ENCODE measurements around the gene AAGAB. TPM values are rescaled to one million over a fixed set of nuclear protein-coding genes. Genes with fewer than 3 reads are reported as not detected.

AAGAB gene
- total and polyA plus RNA-seq, 2 donors (not counting 1 experiment from before 2014, with no cell fraction given), result 55.8 to 62.5 TPM

- peaks cover 57% of the 10 kb centered on the region for H3K4me1 ChIP-seq (ENCODE audit: control insufficient read depth, extremely low read depth, insufficient read depth, low read length)
- no peak overlapping the region for H3K4me3 ChIP-seq (replicated peaks in 1 of 4; ENCODE audit: control extremely low read depth in 1 of 4, insufficient read depth in 1 of 4, low read depth in 3 of 4, low read length in 4 of 4)
- H3K4me2 ChIP-seq (ENCODE audit: extremely low read depth, insufficient read depth, low read length), result no peak overlapping the region
- peaks cover 56% of the 10 kb centered on the region for H3K36me3 ChIP-seq (ENCODE audit: control insufficient read depth, insufficient read depth, low read length)
- H3K9me3 ChIP-seq (ENCODE audit: control insufficient read depth, insufficient read depth, low read depth, low read length), result no peaks in the 10 kb centered on the region
- H4K20me1 ChIP-seq (ENCODE audit: control insufficient read depth, extremely low read depth, insufficient read depth, low read length), result no peaks in the 10 kb centered on the region
- H3K79me2 ChIP-seq (ENCODE audit: control insufficient read depth, insufficient read depth, low read length), result peaks cover 20% of the 10 kb centered on the region
- peak overlapping the region; percentile 44 for H3K27ac ChIP-seq (ENCODE audit: insufficient read depth, low read length)
- H2AFZ ChIP-seq (ENCODE audit: low read length), result no peak overlapping the region
- TF ChIP-seq CTCF (conservative IDR thresholded peaks at IDR 0.05 in 1 of 2, IDR thresholded peaks at IDR 0.05 in 1 of 2; ENCODE audit: low read depth in 1 of 2, low read length in 2 of 2) (no peak), EZH2 (IDR thresholded peaks at IDR 0.05; ENCODE audit: low read length, missing control alignments) (no peak)
- no peak for DNase-seq (ENCODE audit: low read depth in 2 of 2)
- no peaks in the 10 kb centered on the region for H3K27me3 ChIP-seq (ENCODE audit: control insufficient read depth, insufficient read depth, low read length)
- H3K9ac ChIP-seq (ENCODE audit: insufficient read depth, low read length), result no peak overlapping the region
Observed at GRCh38 chr15:67187351-67187854, 67.1 kb downstream of the AAGAB start.

GRCh38 chr15:67186688-67187087 lies 67.8 kb downstream of the AAGAB start:
- H4K20me1 ChIP-seq (ENCODE audit: control insufficient read depth, extremely low read depth, insufficient read depth, low read length), result no peaks in the 10 kb centered on the region
- no peaks in the 10 kb centered on the region for H3K9me3 ChIP-seq (ENCODE audit: control insufficient read depth, insufficient read depth, low read depth, low read length)
- no peak overlapping the region for H3K9ac ChIP-seq (ENCODE audit: insufficient read depth, low read length)
- H3K4me1 ChIP-seq (ENCODE audit: control insufficient read depth, extremely low read depth, insufficient read depth, low read length), result peaks cover 58% of the 10 kb centered on the region
- H3K4me3 ChIP-seq (replicated peaks in 1 of 4; ENCODE audit: control extremely low read depth in 1 of 4, insufficient read depth in 1 of 4, low read depth in 3 of 4, low read length in 4 of 4), result no peak overlapping the region
- peaks cover 23% of the 10 kb centered on the region for H3K79me2 ChIP-seq (ENCODE audit: control insufficient read depth, insufficient read depth, low read length)
- no peak overlapping the region for H2AFZ ChIP-seq (ENCODE audit: low read length)
- H3K27me3 ChIP-seq (ENCODE audit: control insufficient read depth, insufficient read depth, low read length), result no peaks in the 10 kb centered on the region
- peaks cover 54% of the 10 kb centered on the region for H3K36me3 ChIP-seq (ENCODE audit: control insufficient read depth, insufficient read depth, low read length)
- no peak for DNase-seq (ENCODE audit: low read depth in 2 of 2)
- no peak overlapping the region for H3K4me2 ChIP-seq (ENCODE audit: extremely low read depth, insufficient read depth, low read length)
- TF ChIP-seq EZH2 (IDR thresholded peaks at IDR 0.05; ENCODE audit: low read length, missing control alignments) (no peak), CTCF (conservative IDR thresholded peaks at IDR 0.05 in 1 of 2, IDR thresholded peaks at IDR 0.05 in 1 of 2; ENCODE audit: low read depth in 1 of 2, low read length in 2 of 2) (no peak)
- H3K27ac ChIP-seq (ENCODE audit: insufficient read depth, low read length), result peak overlapping the region; percentile 67

GRCh38 chr15:67186226-67186649 lies 68.2 kb downstream of the AAGAB start:
- H2AFZ ChIP-seq (ENCODE audit: low read length), result no peak overlapping the region
- H3K4me3 ChIP-seq (replicated peaks in 1 of 4; ENCODE audit: control extremely low read depth in 1 of 4, insufficient read depth in 1 of 4, low read depth in 3 of 4, low read length in 4 of 4), result no peak overlapping the region
- H3K9ac ChIP-seq (ENCODE audit: insufficient read depth, low read length), result no peak overlapping the region
- DNase-seq (ENCODE audit: low read depth in 2 of 2), result no peak
- no peaks in the 10 kb centered on the region for H3K27me3 ChIP-seq (ENCODE audit: control insufficient read depth, insufficient read depth, low read length)
- TF ChIP-seq EZH2 (IDR thresholded peaks at IDR 0.05; ENCODE audit: low read length, missing control alignments) (no peak), CTCF (conservative IDR thresholded peaks at IDR 0.05 in 1 of 2, IDR thresholded peaks at IDR 0.05 in 1 of 2; ENCODE audit: low read depth in 1 of 2, low read length in 2 of 2) (no peak)
- peaks cover 26% of the 10 kb centered on the region for H3K79me2 ChIP-seq (ENCODE audit: control insufficient read depth, insufficient read depth, low read length)
- H3K4me2 ChIP-seq (ENCODE audit: extremely low read depth, insufficient read depth, low read length), result peak overlapping the region; percentile 58
- H3K4me1 ChIP-seq (ENCODE audit: control insufficient read depth, extremely low read depth, insufficient read depth, low read length), result peaks cover 58% of the 10 kb centered on the region
- H3K27ac ChIP-seq (ENCODE audit: insufficient read depth, low read length), result peak overlapping the region; percentile 67
- H3K9me3 ChIP-seq (ENCODE audit: control insufficient read depth, insufficient read depth, low read depth, low read length), result no peaks in the 10 kb centered on the region
- H3K36me3 ChIP-seq (ENCODE audit: control insufficient read depth, insufficient read depth, low read length), result peaks cover 57% of the 10 kb centered on the region
- no peaks in the 10 kb centered on the region for H4K20me1 ChIP-seq (ENCODE audit: control insufficient read depth, extremely low read depth, insufficient read depth, low read length)

All from fibroblast of lung (primary cell).